Ascending aorta (tissue), 2 donors: Measurements from ENCODE around the gene RPL36. TPM values are rescaled to one million over a fixed set of nuclear protein-coding genes. Genes with fewer than 3 reads are reported as not detected.

Experiments used
- DNase-seq, 2 donors: peaks; one replicate each; pipeline ENCODE4 v3.0.0-alpha.2; 2019; ENCODE audit warnings: low spot score in 2 of 2
- H3K27ac ChIP-seq, 2 donors: fragments of 200-600 bp; sonication (generic); one replicate each; pipeline ENCODE4 v1.5.1; 2016 to 2017; ENCODE audit warnings: mild to moderate bottlenecking in 1 of 2
- H3K27me3 ChIP-seq: fragments of 200-600 bp; sonication (generic); one replicate; pipeline ENCODE4 v1.5.1; 2017
- H3K36me3 ChIP-seq, 2 donors: fragments of 200-600 bp; sonication (generic); one replicate each; pipeline ENCODE4 v1.5.1; 2016
- H3K4me1 ChIP-seq, 2 donors: fragments of 200-600 bp; sonication (generic); one replicate each; pipeline ENCODE4 v1.5.1; 2016 to 2017; ENCODE audit warnings: mild to moderate bottlenecking in 1 of 2
- H3K4me3 ChIP-seq, 2 donors: fragments of 200-600 bp; sonication (generic); one replicate each; pipeline ENCODE4 v1.5.1; 2016 to 2017; ENCODE audit warnings: mild to moderate bottlenecking in 1 of 2
- H3K9me3 ChIP-seq, 2 donors: fragments of 200-600 bp; sonication (generic); one replicate each; pipeline ENCODE4 v1.5.1; 2016
- CTCF ChIP-seq, 3 experiments: fragments of 200-600 bp in 2 of 3; fragments of 450-650 bp in 1 of 3; sonication (generic) in 2 of 3; IDR thresholded peaks; one replicate each; pipeline ENCODE4 v1.5.1; 2016 to 2019; ENCODE audit warnings: antibody characterized with exemption in 3 of 3, mild to moderate bottlenecking in 1 of 3, moderate library complexity in 1 of 3
- intact Hi-C: fragments of 100-400 bp; cut with DNase I; formaldehyde crosslinking; loops from one replicate; pipeline ENCODE4 v1.15.1; 2023
- total RNA-seq: library from RNA; depleted of rRNA; stranded (reverse); fragments of >200 nt; gene quantifications from one replicate; pipeline ENCODE4 v1.1.0, GENCODE V29; 2016

Gene RPL36
- total RNA-seq, 1 donor from 2014 or later, result 885 TPM

- H3K4me1 ChIP-seq, result peaks cover 6 to 12% of the 10 kb centered on the region in 2 donors
- H3K9me3 ChIP-seq, result no peaks in the 10 kb centered on the region
- intact Hi-C loops, result loop anchor here (1.0 to 5.0 kb wide), 3 partner anchors 39 to 389 kb away; partner anchors contain the start of genes CATSPERD, LONP1 and NDUFA11
- peak overlapping the region; percentile 77 to 96 for H3K4me3 ChIP-seq
- H3K36me3 ChIP-seq, result peaks cover 0 to 7% of the 10 kb centered on the region in 2 donors
- TF ChIP-seq CTCF (IDR thresholded peaks at IDR 0.05), result no peak
- no peak overlapping the region for H3K27ac ChIP-seq
- no peak for DNase-seq
- no peaks in the 10 kb centered on the region for H3K27me3 ChIP-seq
Observed at GRCh38 chr19:5681391-5682106, 8.5 kb upstream of the RPL36 start.

GRCh38 chr19:5682107-5682482 is 8.0 kb upstream of the RPL36 start:
- no peak overlapping the region for H3K27ac ChIP-seq
- no peaks in the 10 kb centered on the region for H3K27me3 ChIP-seq
- no peak overlapping the region for H3K4me3 ChIP-seq
- peaks cover 6 to 12% of the 10 kb centered on the region in 2 donors for H3K4me1 ChIP-seq
- no peaks in the 10 kb centered on the region for H3K9me3 ChIP-seq
- no peak for DNase-seq
- peaks cover 0 to 7% of the 10 kb centered on the region in 2 donors for H3K36me3 ChIP-seq
- intact Hi-C loops, result loop anchor here (5.0 kb wide), 1 partner anchor 390 kb away; no protein-coding TSS in a partner anchor
- no peak for TF ChIP-seq CTCF (IDR thresholded peaks at IDR 0.05)

- H3K9me3 ChIP-seq, result no peaks in the 10 kb centered on the region
- H3K27ac ChIP-seq, result no peak overlapping the region
- no peak for DNase-seq
- TF ChIP-seq CTCF (IDR thresholded peaks at IDR 0.05), result no peak
- intact Hi-C loops, result loop anchor here (5.0 kb wide), 1 partner anchor 391 kb away; no protein-coding TSS in a partner anchor
- H3K36me3 ChIP-seq, result peaks cover 0 to 3% of the 10 kb centered on the region in 2 donors
- H3K4me3 ChIP-seq, result no peak overlapping the region
- H3K4me1 ChIP-seq, result peaks cover 6 to 12% of the 10 kb centered on the region in 2 donors
- H3K27me3 ChIP-seq, result no peaks in the 10 kb centered on the region
Observed at GRCh38 chr19:5683177-5683886, 6.8 kb upstream of the RPL36 start.

- TF ChIP-seq CTCF (IDR thresholded peaks at IDR 0.05), result no peak
- no peaks in the 10 kb centered on the region for H3K27me3 ChIP-seq
- H3K4me1 ChIP-seq, result peaks cover 2 to 5% of the 10 kb centered on the region in 2 donors
Observed at GRCh38 chr19:5684694-5685430, 5.2 kb upstream of the RPL36 start.

GRCh38 chr19:5686326-5686646 is 3.8 kb upstream of the RPL36 start:
- Histone ChIP-seq H3K27ac (peak overlapping the region; percentile 64 to 66), H3K4me3 (peak overlapping the region; percentile 48 to 68), H3K9me3 (no peaks in the 10 kb centered on the region), H3K4me1 (peaks cover 5 to 8% of the 10 kb centered on the region in 2 donors), H3K36me3 (no peaks in the 10 kb centered on the region), H3K27me3 (no peaks in the 10 kb centered on the region)
- TF ChIP-seq CTCF (IDR thresholded peaks at IDR 0.05), result no peak
- DNase-seq, result no peak
- intact Hi-C loops, result loop anchor here (1.0 kb wide), 1 partner anchor 104 kb away; no protein-coding TSS in a partner anchor

More at GRCh38 chr19:5684694-5685430, 5.2 kb upstream of the RPL36 start:
- Histone ChIP-seq H3K4me3 (no peak overlapping the region), H3K36me3 (no peaks in the 10 kb centered on the region), H3K27ac (no peak overlapping the region), H3K9me3 (no peaks in the 10 kb centered on the region)
- DNase-seq, result no peak
- intact Hi-C loops, result loop anchor here (5.0 kb wide), 1 partner anchor 393 kb away; no protein-coding TSS in a partner anchor
